ENCODE results near the gene CYP2D6.

DNA sequence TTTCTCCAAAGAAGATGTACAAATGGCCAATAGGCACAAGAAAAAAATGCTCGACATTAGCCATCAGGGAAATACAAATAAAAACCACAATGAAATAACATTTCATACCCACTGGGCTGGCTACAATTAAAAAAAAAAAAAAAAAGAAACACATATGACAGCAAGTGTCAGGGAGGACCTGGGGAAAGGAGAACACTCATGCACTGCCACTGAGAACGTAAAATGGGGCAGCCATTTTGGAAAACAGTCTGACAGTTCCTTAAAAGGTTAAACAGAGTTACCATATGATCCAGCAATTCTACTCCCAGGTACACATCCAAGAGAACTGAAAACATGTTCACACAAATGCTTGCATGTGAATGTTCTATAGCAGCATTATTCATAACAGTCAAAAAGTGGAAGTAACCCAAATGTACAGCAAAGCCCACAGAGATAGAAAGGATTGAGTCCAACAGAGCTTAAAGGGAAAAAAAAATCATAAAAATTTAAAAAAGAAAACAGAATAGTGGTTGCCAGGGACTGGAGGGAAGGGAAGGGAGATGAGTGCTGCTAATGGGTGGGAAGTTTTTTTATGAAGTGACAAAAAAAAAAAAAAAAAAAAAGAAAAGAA, 48.4 kb upstream of the CYP2D6 start:
- TF ChIP-seq TAF1 (IDR thresholded peaks at IDR 0.05; ENCODE audit: borderline replicate concordance, low read depth, low read length) (no peak), POLR2A (IDR thresholded peaks at IDR 0.05; ENCODE audit: low read depth, low read length) (no peak)

Measured in GM12892 (cell line).